OCI-LY1 (cell line): Measurements from ENCODE around the gene LRRC8B.
"Not testable (repeated sequence)": the region's sequence is repeated elsewhere in the genome, so short reads cannot be mapped to it uniquely, and the experiment has no call there.

Source experiments
- H2AFZ ChIP-seq: fragments of 200-600 bp; sonication (generic), shearing (Covaris generic); 2 replicates; pipeline ENCODE4 v1.6.0; 2014; ENCODE audit warnings: antibody characterized with exemption, mild to moderate bottlenecking, low read length
- H3F3A ChIP-seq: fragments of 200-600 bp; sonication (generic), shearing (Covaris generic); 2 replicates; pipeline ENCODE4 v1.6.0; 2014; ENCODE audit warnings: mild to moderate bottlenecking, antibody characterized with exemption, low read length, moderate library complexity; ENCODE audit not compliant: insufficient read depth
- H3K27ac ChIP-seq: fragments of 200-600 bp; sonication (generic); 2 replicates; pipeline ENCODE4 v1.5.1; 2014; ENCODE audit warnings: low read length, mixed run types, mild to moderate bottlenecking, low read depth; ENCODE audit not compliant: poor library complexity, severe bottlenecking
- H3K27me3 ChIP-seq: fragments of 200-600 bp; sonication (generic); 2 replicates; pipeline ENCODE4 v1.6.0; 2014; ENCODE audit warnings: antibody characterized with exemption, mild to moderate bottlenecking, low read length, moderate library complexity; ENCODE audit not compliant: insufficient read depth
- H3K36me3 ChIP-seq: fragments of 200-600 bp; sonication (generic); 2 replicates; pipeline ENCODE4 v1.6.1; 2014; ENCODE audit warnings: mild to moderate bottlenecking, antibody characterized with exemption, low read length, moderate library complexity, mixed read lengths; ENCODE audit not compliant: insufficient read depth
- H3K4me1 ChIP-seq: fragments of 200-600 bp; sonication (generic); 2 replicates; pipeline ENCODE4 v1.5.1; 2014; ENCODE audit warnings: mild to moderate bottlenecking, low read length, moderate library complexity; ENCODE audit not compliant: insufficient read depth, severe bottlenecking
- H3K4me2 ChIP-seq: fragments of 200-600 bp; sonication (generic), shearing (Covaris generic); 2 replicates; pipeline ENCODE4 v1.6.1; 2014; ENCODE audit warnings: low read length
- H3K4me3 ChIP-seq: fragments of 200-600 bp; sonication (generic); 2 replicates; pipeline ENCODE4 v1.5.1; 2014; ENCODE audit warnings: low read length, low read depth, mild to moderate bottlenecking, mixed read lengths; ENCODE audit not compliant: poor library complexity, severe bottlenecking
- H3K79me2 ChIP-seq: fragments of 200-600 bp; shearing (Covaris generic); 2 replicates; pipeline ENCODE4 v1.6.1; 2016; ENCODE audit warnings: mixed run types, low read length, mixed read lengths; ENCODE audit not compliant: insufficient read depth
- H3K9ac ChIP-seq: fragments of 200-600 bp; sonication (generic), shearing (Covaris generic); 2 replicates; pipeline ENCODE4 v1.6.1; 2014; ENCODE audit warnings: mild to moderate bottlenecking, low read length, mixed read lengths
- H3K9me2 ChIP-seq: fragments of 200-600 bp; sonication (generic), shearing (Covaris generic); 2 replicates; pipeline ENCODE4 v1.6.1; 2014; ENCODE audit warnings: low read depth, mild to moderate bottlenecking, low read length, mixed read lengths
- H3K9me3 ChIP-seq: fragments of 200-600 bp; shearing (Covaris generic); 2 replicates; pipeline ENCODE4 v1.6.1; 2014; ENCODE audit warnings: low read length, mixed read lengths
- H4K20me1 ChIP-seq: fragments of 200-600 bp; sonication (generic), shearing (Covaris generic); 2 replicates; pipeline ENCODE4 v1.6.0; 2016; ENCODE audit warnings: mild to moderate bottlenecking, low read length; ENCODE audit not compliant: insufficient read depth
- EZH2 ChIP-seq: fragments of 200-600 bp; sonication (generic), shearing (Covaris generic); IDR thresholded peaks from 2 replicates; pipeline ENCODE4 v1.8.0; 2017; ENCODE audit warnings: borderline replicate concordance, mixed run types, mild to moderate bottlenecking, antibody characterized with exemption, low read length, moderate library complexity, mixed read lengths
- TF ChIP-seq, protein P1 (sequence below): fragments of 200-600 bp; sonication (generic), shearing (Covaris generic); IDR thresholded peaks from 2 replicates; pipeline ENCODE4 v1.5.1; 2017; ENCODE audit warnings: mild to moderate bottlenecking, antibody characterized with exemption, low read length, moderate library complexity, mixed read lengths

Gene LRRC8B

DNA sequence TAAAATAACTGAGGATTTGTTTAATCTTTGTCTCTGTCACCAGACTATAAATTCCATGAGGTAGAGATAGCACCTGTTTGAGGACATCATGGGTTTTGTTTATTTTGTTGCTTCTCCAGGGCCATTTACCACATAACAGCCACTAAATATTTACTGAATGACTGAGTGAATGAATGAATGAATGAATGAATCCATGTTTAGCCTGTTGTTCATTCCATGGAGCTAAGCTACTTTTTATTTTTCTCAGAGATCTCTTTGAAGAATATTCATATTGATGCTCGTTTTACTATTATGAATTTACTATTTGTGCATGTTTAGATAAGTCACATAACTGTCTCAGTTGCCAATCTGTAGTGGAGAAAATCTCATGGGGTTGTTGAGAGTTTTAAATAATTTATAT is 17.7 kb downstream of the LRRC8B start:
- H3K9me3 ChIP-seq, result no peaks in the 10 kb centered on the region
- no peak overlapping the region for H2AFZ ChIP-seq
- no peak overlapping the region for H3K4me2 ChIP-seq
- 0 out of 2 replicates have a peak, but pooled peaks cover 10% of the 10 kb centered on the region for H3K36me3 ChIP-seq
- no peaks in the 10 kb centered on the region for H4K20me1 ChIP-seq
- peaks cover 3% of the 10 kb centered on the region for H3K4me1 ChIP-seq
- H3K79me2 ChIP-seq, result peaks cover 81% of the 10 kb centered on the region
- no peaks in the 10 kb centered on the region for H3K9me2 ChIP-seq
- H3K4me3 ChIP-seq, result no peak overlapping the region
- no peak overlapping the region for H3K9ac ChIP-seq
- H3F3A ChIP-seq, result no peaks in the 10 kb centered on the region
- H3K27ac ChIP-seq, result no peak overlapping the region
- TF ChIP-seq, protein P1, sequence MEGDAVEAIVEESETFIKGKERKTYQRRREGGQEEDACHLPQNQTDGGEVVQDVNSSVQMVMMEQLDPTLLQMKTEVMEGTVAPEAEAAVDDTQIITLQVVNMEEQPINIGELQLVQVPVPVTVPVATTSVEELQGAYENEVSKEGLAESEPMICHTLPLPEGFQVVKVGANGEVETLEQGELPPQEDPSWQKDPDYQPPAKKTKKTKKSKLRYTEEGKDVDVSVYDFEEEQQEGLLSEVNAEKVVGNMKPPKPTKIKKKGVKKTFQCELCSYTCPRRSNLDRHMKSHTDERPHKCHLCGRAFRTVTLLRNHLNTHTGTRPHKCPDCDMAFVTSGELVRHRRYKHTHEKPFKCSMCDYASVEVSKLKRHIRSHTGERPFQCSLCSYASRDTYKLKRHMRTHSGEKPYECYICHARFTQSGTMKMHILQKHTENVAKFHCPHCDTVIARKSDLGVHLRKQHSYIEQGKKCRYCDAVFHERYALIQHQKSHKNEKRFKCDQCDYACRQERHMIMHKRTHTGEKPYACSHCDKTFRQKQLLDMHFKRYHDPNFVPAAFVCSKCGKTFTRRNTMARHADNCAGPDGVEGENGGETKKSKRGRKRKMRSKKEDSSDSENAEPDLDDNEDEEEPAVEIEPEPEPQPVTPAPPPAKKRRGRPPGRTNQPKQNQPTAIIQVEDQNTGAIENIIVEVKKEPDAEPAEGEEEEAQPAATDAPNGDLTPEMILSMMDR, result no peak
- H3K27me3 ChIP-seq, result no peaks in the 10 kb centered on the region

DNA sequence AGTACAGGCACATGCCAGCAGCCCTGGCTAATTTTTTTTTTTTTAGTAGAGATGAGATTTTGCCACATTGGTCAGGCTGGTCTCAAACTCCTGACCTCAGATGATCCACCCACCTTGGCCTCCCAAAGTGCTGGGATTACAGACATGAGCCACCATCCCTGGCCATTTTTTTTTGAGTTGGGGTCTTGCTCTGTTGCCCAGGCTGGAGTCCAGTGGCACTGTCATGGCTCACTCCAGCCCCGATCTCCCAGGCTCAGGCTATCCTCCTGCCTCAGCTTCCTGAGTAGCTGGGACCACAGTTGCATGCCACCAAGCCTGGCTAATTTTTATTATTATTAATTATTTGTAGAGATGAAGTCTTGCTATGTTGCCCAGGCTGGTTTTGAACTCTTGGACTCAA is 19.0 kb downstream of the LRRC8B start:
- not testable (repeated sequence) for H3K4me2 ChIP-seq, H3K36me3 ChIP-seq, H3K9me3 ChIP-seq, H3K4me3 ChIP-seq, H2AFZ ChIP-seq, H3K27ac ChIP-seq, H3K9ac ChIP-seq, H4K20me1 ChIP-seq, H3F3A ChIP-seq, H3K27me3 ChIP-seq, H3K4me1 ChIP-seq, H3K9me2 ChIP-seq
- peaks cover 77% of the 10 kb centered on the region for H3K79me2 ChIP-seq

DNA sequence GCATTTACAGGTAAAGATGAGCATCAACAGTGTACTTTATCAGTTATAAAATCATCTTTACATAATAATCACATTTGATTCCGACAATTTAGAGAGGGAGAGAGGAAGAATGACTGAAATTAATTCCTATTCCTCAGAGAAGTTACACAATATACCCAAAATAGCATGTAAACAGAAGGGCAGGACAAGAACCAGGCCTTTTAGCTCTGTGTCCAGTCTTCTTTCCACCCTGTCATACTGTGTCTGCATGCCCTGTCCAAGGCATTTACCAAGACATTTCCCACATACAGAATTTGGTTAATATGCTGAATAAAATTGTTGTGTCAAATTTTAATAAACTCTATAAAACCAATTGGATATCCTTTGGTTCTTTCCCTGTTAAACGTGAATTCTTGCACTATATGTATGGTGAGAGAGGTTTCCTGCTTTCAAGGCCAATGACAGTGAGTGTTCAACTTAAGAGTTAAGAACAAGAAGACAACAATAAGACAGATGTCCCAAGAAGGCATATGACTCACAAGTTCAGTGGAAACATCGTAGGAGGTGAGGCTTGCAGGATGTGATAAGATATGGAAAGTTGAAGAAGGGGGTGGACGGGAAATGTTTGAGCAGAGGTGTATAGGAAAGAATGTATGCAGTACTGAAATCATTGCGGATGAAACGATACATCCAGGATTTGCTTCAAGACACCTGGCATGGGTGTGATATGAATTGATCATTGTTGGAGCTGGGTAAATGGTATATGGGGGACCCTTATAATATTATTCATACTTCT is 20.8 kb downstream of the LRRC8B start:
- no peak overlapping the region for H3K27ac ChIP-seq
- no peaks in the 10 kb centered on the region for H3K9me2 ChIP-seq
- H4K20me1 ChIP-seq, result no peaks in the 10 kb centered on the region
- no peak overlapping the region for H3K4me3 ChIP-seq
- peaks cover 65% of the 10 kb centered on the region for H3K79me2 ChIP-seq
- TF ChIP-seq, protein P1, result no peak
- peaks cover 9% of the 10 kb centered on the region for H3K4me1 ChIP-seq
- no peaks in the 10 kb centered on the region for H3K27me3 ChIP-seq
- H2AFZ ChIP-seq, result no peak overlapping the region
- no peaks in the 10 kb centered on the region for H3K9me3 ChIP-seq
- no peaks in the 10 kb centered on the region for H3F3A ChIP-seq
- no peaks in the 10 kb centered on the region for H3K36me3 ChIP-seq
- no peak overlapping the region for H3K9ac ChIP-seq
- H3K4me2 ChIP-seq, result no peak overlapping the region

DNA sequence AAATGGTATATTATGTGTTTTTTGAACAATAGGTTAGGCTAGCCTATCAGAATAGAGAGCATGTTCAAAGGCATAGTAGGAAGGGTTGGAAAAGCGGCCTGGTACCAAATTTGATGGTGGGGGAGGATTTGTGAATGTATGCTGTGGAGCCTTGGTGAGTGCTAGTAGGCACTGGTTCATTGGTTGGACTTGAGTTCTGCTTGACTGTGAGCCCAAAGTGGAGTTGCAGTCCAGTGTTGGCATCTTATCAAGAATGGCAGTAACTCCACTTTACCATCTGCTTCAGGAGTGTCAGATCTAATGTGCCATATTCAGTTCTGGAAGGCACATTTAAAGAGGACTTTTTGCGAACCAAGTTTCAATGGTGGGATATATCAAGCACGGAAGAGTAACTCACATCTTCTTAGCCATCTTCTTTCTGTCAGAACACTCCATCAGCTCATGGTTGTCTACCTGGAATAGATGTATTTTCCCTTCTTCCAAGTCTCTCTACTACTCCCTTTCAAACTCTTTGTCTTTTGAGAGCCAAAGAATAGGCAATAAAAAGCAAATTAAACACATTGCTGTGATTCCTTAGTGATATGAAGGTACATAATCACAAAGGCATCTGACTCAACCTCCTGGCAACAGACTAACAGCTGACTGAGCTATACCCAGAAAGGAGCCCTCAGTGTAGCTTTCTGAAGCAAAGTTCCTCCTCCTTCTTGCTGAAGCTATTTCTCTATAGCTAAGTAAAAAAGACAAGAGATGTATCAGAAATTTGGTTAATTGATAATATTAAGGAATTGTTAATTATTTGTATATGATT is 21.7 kb downstream of the LRRC8B start:
- H3K4me2 ChIP-seq, result no peak overlapping the region
- no peaks in the 10 kb centered on the region for H3K9me3 ChIP-seq
- H4K20me1 ChIP-seq, result no peaks in the 10 kb centered on the region
- TF ChIP-seq, protein P1, result no peak
- TF ChIP-seq EZH2, result no peak
- H3K9me2 ChIP-seq, result no peaks in the 10 kb centered on the region
- H3K36me3 ChIP-seq, result no peaks in the 10 kb centered on the region
- H2AFZ ChIP-seq, result no peak overlapping the region
- peaks cover 9% of the 10 kb centered on the region for H3K4me1 ChIP-seq
- H3K9ac ChIP-seq, result no peak overlapping the region
- H3F3A ChIP-seq, result no peaks in the 10 kb centered on the region
- no peak overlapping the region for H3K27ac ChIP-seq
- H3K4me3 ChIP-seq, result no peak overlapping the region
- H3K27me3 ChIP-seq, result no peaks in the 10 kb centered on the region
- peaks cover 57% of the 10 kb centered on the region for H3K79me2 ChIP-seq
